Measurements from ENCODE around the gene TAS1R3.

The TAS1R3 gene

DNA sequence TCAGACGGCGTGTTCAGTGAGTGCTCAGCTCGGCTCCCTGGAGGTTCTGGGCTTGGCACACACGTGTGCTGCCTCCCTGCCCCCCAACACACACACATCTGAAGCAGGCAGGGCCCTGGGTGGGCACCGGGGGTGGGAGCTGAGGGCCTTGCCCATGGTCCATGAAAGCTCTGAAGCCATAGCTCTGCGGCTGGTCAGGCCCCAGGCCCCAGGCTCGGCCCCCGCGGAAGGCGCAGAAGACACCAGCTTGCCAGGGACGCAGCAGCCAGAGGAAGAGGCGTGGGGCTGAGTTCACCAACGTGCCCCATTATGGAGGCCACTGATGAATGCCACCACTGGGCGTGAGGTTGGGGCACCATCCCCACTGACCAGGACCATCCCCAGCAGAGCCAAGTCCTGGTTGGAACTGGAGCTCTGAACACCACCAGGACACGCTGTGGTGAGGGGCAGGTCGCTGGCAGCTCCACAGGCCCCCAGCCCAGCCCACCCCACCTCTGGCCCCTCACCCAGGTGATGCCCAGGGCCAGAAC lies 39.8 kb downstream of the TAS1R3 start:
- no peak overlapping the region for H3K4me3 ChIP-seq (replicated peaks in 1 of 2; ENCODE audit: low read depth in 2 of 2, low read length in 2 of 2)
- no peak for DNase-seq (ENCODE audit: low read depth in 2 of 2)

DNA sequence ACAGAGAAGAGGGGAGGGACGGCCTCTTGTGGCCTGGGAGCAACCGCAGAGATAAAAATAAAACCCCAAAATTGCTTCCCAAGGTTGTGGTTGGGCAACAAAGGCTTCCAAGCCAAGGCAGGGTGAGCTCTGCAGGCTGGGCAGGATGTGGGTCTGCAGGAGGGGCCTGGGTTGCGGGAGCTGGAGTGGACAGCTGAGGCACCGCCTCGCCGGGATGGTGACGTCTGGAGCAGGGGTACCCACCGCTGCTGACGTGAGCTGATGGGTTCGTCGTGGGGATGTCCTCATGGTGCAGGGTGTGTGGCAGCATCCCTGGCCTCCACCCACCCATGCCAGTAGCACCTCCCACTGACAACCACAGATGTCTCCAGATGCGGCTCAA lies 40.3 kb downstream of the TAS1R3 start:
- DNase-seq (ENCODE audit: low read depth in 2 of 2) = no peak
- no peak overlapping the region for H3K4me3 ChIP-seq (replicated peaks in 1 of 2; ENCODE audit: low read depth in 2 of 2, low read length in 2 of 2)
- TF ChIP-seq, protein P1, sequence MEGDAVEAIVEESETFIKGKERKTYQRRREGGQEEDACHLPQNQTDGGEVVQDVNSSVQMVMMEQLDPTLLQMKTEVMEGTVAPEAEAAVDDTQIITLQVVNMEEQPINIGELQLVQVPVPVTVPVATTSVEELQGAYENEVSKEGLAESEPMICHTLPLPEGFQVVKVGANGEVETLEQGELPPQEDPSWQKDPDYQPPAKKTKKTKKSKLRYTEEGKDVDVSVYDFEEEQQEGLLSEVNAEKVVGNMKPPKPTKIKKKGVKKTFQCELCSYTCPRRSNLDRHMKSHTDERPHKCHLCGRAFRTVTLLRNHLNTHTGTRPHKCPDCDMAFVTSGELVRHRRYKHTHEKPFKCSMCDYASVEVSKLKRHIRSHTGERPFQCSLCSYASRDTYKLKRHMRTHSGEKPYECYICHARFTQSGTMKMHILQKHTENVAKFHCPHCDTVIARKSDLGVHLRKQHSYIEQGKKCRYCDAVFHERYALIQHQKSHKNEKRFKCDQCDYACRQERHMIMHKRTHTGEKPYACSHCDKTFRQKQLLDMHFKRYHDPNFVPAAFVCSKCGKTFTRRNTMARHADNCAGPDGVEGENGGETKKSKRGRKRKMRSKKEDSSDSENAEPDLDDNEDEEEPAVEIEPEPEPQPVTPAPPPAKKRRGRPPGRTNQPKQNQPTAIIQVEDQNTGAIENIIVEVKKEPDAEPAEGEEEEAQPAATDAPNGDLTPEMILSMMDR (IDR thresholded peaks at IDR 0.05; ENCODE audit: low read depth, low read length) = no peak

More for the DNA sequence above, 39.8 kb downstream of the TAS1R3 start:
- TF ChIP-seq, protein P1 (IDR thresholded peaks at IDR 0.05; ENCODE audit: low read depth, low read length) = no peak

DNA sequence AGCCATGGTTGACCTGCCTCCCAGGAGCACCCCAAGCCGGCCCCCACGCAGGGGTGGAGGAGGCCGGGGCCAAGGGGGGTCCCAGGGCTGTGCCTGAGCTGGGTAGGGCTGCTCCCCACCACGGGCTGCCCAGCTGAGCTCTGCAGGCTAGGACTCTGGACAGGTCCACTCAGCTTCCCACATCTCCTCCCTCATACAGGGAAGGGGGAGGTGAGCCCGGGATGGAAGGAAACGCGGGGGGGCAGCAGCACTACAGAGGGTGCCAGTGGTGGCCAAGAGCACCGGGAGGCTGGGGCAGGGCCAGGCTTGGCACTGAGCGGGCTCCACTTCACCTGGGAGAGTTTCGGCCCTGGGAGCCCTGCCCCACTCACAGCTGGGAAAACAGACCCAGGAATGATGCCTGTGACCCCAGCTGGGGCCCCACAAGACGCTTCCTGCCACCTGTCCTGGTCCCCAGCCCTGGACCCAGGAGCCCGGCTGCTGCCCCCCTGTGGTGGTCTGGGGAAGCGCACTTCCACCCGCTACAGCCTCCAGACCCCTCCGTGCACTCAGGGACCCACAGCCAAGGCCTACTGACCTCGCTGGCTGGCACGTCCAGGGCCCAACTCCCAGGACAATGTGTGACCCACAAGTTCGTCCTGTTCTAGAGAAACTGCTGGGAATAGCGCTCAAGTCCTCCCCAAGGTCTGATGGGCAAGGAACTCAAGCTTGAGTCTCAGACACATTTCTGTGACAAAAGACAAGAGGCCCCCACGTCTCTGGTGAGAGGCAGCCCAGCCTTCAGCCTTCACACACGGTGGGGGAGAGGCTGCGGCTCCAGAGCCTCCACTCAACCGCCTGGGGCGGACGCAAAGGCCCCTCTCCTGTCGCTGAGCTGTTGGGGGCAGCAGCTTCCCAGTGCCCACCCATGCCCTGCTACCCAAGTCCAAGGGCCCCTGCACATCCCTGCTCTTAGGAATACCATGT lies 40.9 kb downstream of the TAS1R3 start:
- peak; percentile 60 to 63 for DNase-seq (ENCODE audit: low read depth in 2 of 2)
- no peak overlapping the region for H3K4me3 ChIP-seq (replicated peaks in 1 of 2; ENCODE audit: low read depth in 2 of 2, low read length in 2 of 2)
- TF ChIP-seq, protein P1 (IDR thresholded peaks at IDR 0.05; ENCODE audit: low read depth, low read length) = peak; percentile 98

DNA sequence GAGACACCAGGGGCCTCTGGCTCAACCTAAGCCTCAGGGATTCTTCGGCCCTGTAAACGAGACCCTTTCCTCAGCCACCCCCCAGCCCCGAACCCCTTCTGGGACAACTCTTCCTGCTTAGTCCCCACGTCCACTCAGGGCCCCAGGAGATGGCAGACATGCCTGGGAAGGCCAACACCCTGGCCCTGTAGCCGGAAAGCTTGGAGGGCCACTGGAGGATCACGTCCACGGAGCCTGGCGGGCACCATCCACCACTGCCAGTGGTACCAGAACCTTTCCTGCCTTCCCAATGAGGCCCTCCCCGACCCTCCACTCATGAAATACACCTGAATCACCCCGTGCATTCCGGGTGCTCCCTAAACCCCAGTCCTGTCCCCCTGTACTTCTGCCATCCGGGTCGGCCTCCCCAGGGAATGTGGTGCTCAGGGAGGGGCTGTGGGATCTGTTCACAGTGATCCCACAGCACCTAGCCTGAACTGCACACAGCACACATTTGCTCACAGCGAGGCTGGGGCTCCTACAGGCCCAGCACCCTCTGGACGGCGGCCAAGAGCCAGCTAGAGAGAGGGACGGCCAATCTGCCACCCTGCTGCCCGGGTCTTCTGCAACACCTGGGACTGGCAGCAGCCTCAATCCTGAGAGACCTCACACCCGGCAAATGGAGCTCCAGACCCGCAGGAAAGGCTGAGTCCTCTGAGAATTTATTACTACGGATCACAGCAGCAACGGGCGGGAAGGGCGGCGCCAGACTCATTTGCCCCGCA lies 42.2 kb downstream of the TAS1R3 start:
- TF ChIP-seq, protein P1 (IDR thresholded peaks at IDR 0.05; ENCODE audit: low read depth, low read length) = no peak
- no peak for DNase-seq (ENCODE audit: low read depth in 2 of 2)
- H3K4me3 ChIP-seq (replicated peaks in 1 of 2; ENCODE audit: low read depth in 2 of 2, low read length in 2 of 2) = no peak overlapping the region

DNA sequence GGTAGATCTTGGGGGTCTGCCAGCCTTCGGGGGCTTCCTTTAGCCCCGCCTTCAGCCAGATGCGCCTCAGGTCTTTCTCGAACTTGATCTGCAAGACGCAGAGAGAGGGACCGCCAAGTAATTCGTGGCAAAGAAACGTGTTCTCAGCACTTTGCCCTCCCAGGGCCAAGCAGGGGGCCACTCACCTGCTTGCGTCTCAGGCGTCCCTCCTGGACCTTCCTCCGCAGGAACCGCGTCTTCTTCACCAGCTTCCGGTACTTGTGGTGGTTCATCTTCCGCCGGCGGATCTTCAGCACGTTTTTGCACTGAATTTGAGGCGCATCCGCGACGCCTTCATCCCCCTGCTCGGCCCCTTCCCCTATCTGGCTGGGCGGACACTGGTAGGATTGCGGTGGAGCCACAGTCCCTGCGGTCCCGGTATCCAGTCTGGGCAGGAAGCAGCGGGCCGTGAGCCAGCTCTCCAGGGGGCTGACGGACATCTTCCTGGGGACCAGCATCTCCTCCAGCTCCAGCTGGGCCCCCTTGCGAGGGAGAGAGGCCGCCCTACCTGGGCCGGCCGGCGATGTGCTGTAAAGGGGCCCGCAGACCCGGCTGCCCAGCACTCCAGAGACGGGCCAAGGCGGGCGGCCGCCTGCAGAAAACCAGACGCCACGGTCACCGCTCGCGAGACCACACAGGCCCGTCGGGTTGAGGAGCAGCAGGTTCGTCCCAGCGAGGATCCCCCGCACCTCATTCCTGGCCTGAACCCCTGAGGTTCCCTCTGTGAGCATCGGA lies 42.9 kb downstream of the TAS1R3 start:
- no peak for DNase-seq (ENCODE audit: low read depth in 2 of 2)
- TF ChIP-seq, protein P1 (IDR thresholded peaks at IDR 0.05; ENCODE audit: low read depth, low read length) = no peak

DNA sequence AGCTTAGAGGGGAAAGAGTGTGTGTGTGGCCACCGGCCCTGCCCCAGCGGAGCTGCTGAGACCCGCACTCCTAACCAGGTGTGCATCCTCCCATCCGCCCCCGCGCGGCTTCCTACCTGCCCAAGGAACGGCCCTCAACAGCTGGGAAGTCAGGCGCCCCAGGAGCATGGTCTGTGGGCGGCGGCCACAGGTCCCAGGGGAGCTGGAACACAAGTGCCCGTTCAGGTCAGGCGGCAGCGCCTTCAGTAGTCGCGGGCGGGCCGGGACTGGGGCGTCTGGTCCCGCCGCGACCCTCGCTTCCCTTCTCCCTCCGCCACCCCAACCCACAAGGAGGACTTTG lies 43.5 kb downstream of the TAS1R3 start:
- TF ChIP-seq, protein P1 (IDR thresholded peaks at IDR 0.05; ENCODE audit: low read depth, low read length) = no peak
- peak overlapping the region; percentile 90 to 95 for H3K4me3 ChIP-seq (replicated peaks in 1 of 2; ENCODE audit: low read depth in 2 of 2, low read length in 2 of 2)
- no peak for DNase-seq (ENCODE audit: low read depth in 2 of 2)

More for the DNA sequence above, 42.9 kb downstream of the TAS1R3 start:
- H3K4me3 ChIP-seq (replicated peaks in 1 of 2; ENCODE audit: low read depth in 2 of 2, low read length in 2 of 2) = peak overlapping the region; percentile 90 to 95
